CD14-positive monocyte (primary cell): Measurements from ENCODE around the gene CELSR3. TPM values are rescaled to one million over a fixed set of nuclear protein-coding genes. Genes with fewer than 3 reads are reported as not detected.
A peak's percentile ranks its signal among the peaks of the same experiment; 100 is the strongest.

ENCODE experiments used
- DNase-seq, 3 donors: peaks; one replicate each; pipeline ENCODE4 v3.0.0-alpha.2; 2011 to 2022
- H2AFZ ChIP-seq: 2 replicates; pipeline ENCODE4 v1.6.0; 2012; ENCODE audit warnings: mild to moderate bottlenecking, low read depth, low read length, inconsistent platforms; ENCODE audit not compliant: insufficient read depth, poor library complexity, severe bottlenecking
- H3K27ac ChIP-seq, 2 donors: 1 replicate in 1 of 2; 2 replicates in 1 of 2; pipeline ENCODE4 v1.5.1; 2012 to 2013; ENCODE audit warnings: low read length in 2 of 2, control low read depth in 1 of 2, inconsistent platforms in 1 of 2, low read depth in 1 of 2, mild to moderate bottlenecking in 1 of 2
- H3K27me3 ChIP-seq, 2 donors: one replicate each; pipeline versions ENCODE4 v1.6.0 to v1.6.1; 2011 to 2013; ENCODE audit warnings: low read length in 2 of 2; ENCODE audit not compliant: control insufficient read depth in 2 of 2, insufficient read depth in 2 of 2
- H3K36me3 ChIP-seq, 2 donors: replicated peaks in 1 of 2; 1 replicate in 1 of 2; 2 replicates in 1 of 2; pipeline versions ENCODE4 v1.5.1 to v1.6.1; 2012 to 2013; ENCODE audit warnings: low read length in 2 of 2, control low read depth in 1 of 2, inconsistent platforms in 1 of 2, mild to moderate bottlenecking in 1 of 2; ENCODE audit not compliant: insufficient read depth in 2 of 2, control insufficient read depth in 1 of 2
- H3K4me1 ChIP-seq, 2 donors: 1 replicate in 1 of 2; 2 replicates in 1 of 2; pipeline versions ENCODE4 v1.5.1 to v1.6.1; 2012 to 2013; ENCODE audit warnings: low read length in 2 of 2, control low read depth in 1 of 2, inconsistent platforms in 1 of 2, mild to moderate bottlenecking in 1 of 2, moderate library complexity in 1 of 2; ENCODE audit not compliant: insufficient read depth in 2 of 2, control insufficient read depth in 1 of 2
- H3K4me2 ChIP-seq: replicated peaks from 2 replicates; pipeline ENCODE3; 2012; ENCODE audit warnings: low read length, moderate library complexity, mild to moderate bottlenecking; ENCODE audit not compliant: poor library complexity, severe bottlenecking; ENCODE audit errors: extremely low read depth
- H3K4me3 ChIP-seq, 3 experiments: fragments of 200-600 bp in 1 of 3; sonication (generic) in 1 of 3; replicated peaks in 1 of 3; 1 replicate in 2 of 3; 2 replicates in 1 of 3; pipeline ENCODE4 v1.5.1; 2011 to 2013; ENCODE audit warnings: low read length in 3 of 3, mild to moderate bottlenecking in 3 of 3, control low read depth in 2 of 3, low read depth in 2 of 3, inconsistent platforms in 1 of 3, moderate library complexity in 1 of 3
- H3K79me2 ChIP-seq: 2 replicates; pipeline ENCODE4 v1.6.0; 2012; ENCODE audit warnings: mild to moderate bottlenecking, control low read depth, inconsistent platforms, low read length, moderate library complexity; ENCODE audit not compliant: insufficient read depth
- H3K9ac ChIP-seq: 2 replicates; pipeline ENCODE4 v1.6.0; 2017; ENCODE audit warnings: low read length, mild to moderate bottlenecking; ENCODE audit not compliant: insufficient read depth, poor library complexity, severe bottlenecking
- H3K9me3 ChIP-seq, 2 donors: replicated peaks in 1 of 2; 1 replicate in 1 of 2; 2 replicates in 1 of 2; pipeline versions ENCODE4 v1.5.1 to v1.6.1; 2012 to 2013; ENCODE audit warnings: low read length in 2 of 2, control low read depth in 1 of 2; ENCODE audit not compliant: control insufficient read depth in 1 of 2, insufficient read depth in 1 of 2
- H4K20me1 ChIP-seq: 2 replicates; pipeline ENCODE4 v1.6.0; 2012; ENCODE audit warnings: mild to moderate bottlenecking, low read length, control low read depth, moderate library complexity; ENCODE audit not compliant: insufficient read depth
- H3K27ac Mint-ChIP-seq, 7 donors: one replicate each; pipeline ENCODE4 v1.8.0; 2020; ENCODE audit warnings: mild to moderate bottlenecking in 7 of 7, mixed read lengths in 7 of 7, moderate library complexity in 6 of 7, inconsistent platforms in 2 of 7
- H3K27me3 Mint-ChIP-seq, 3 donors: one replicate each; pipeline ENCODE4 v1.8.0; 2021 to 2022; ENCODE audit warnings: low read depth in 3 of 3, mild to moderate bottlenecking in 3 of 3, mixed read lengths in 3 of 3, moderate library complexity in 3 of 3, inconsistent platforms in 1 of 3
- H3K36me3 Mint-ChIP-seq, 2 donors: one replicate each; pipeline ENCODE4 v1.8.0; 2020; ENCODE audit warnings: mixed read lengths in 2 of 2, inconsistent platforms in 1 of 2, mild to moderate bottlenecking in 1 of 2
- H3K4me1 Mint-ChIP-seq: one replicate; pipeline ENCODE4 v1.8.0; 2020; ENCODE audit warnings: mild to moderate bottlenecking, mixed read lengths
- H3K4me3 Mint-ChIP-seq, 2 donors: one replicate each; pipeline ENCODE4 v1.8.0; 2020; ENCODE audit warnings: mild to moderate bottlenecking in 2 of 2, mixed read lengths in 2 of 2, moderate library complexity in 1 of 2
- H3K9me3 Mint-ChIP-seq, 7 donors: one replicate each; pipeline ENCODE4 v1.8.0; 2020 to 2022; ENCODE audit warnings: mixed read lengths in 7 of 7, mild to moderate bottlenecking in 6 of 7, moderate library complexity in 6 of 7, inconsistent platforms in 2 of 7
- CTCF ChIP-seq: fragments of 200-600 bp; IDR thresholded peaks from one replicate; pipeline ENCODE4 v1.8.0; 2022; ENCODE audit warnings: antibody characterized with exemption, mild to moderate bottlenecking
- WGBS: methylation state at CpG from one replicate; pipeline ENCODE4 v1.1.5; 2013; ENCODE audit warnings: missing lambda C conversion rate; ENCODE audit not compliant: insufficient coverage; 5-methylcytosine and 5-hydroxymethylcytosine counted together
- intact Hi-C, 2 donors: fragments of 100-400 bp; cut with micrococcal nuclease; formaldehyde crosslinking; loops; one replicate each; pipeline versions ENCODE4 v1.15.0 to v1.15.1; 2023
- polyA plus RNA-seq, 3 donors: library from polyadenylated mRNA; depleted of rRNA in 1 of 3; unstranded in 2 of 3; stranded (reverse) in 1 of 3; fragments of 300-500 nt in 2 of 3; fragments of >200 nt in 1 of 3; fragmentation: Illumina TruSeq in 2 of 3; gene quantifications; 1 replicate in 2 of 3; 2 replicates in 1 of 3; pipeline ENCODE4 v1.2.3, GENCODE V29; 2012 to 2021

Gene CELSR3
- polyA plus RNA-seq, 3 donors, result 0.95 TPM; not detected in 2

GRCh38 chr3:48708481-48708889, 45.8 kb upstream of the CELSR3 start:
- intact Hi-C loops, result no loop called here
- Histone ChIP-seq H3K27ac (no peak overlapping the region), H4K20me1 (peaks cover 94% of the 10 kb centered on the region), H3K4me1 (no peaks in the 10 kb centered on the region), H3K79me2 (peaks cover 99% of the 10 kb centered on the region), H3K4me3 (no peak overlapping the region), H3K9me3 (no peaks in the 10 kb centered on the region), H3K9ac (no peak overlapping the region), H2AFZ (no peak overlapping the region), H3K36me3 (peaks cover 51 to 68% of the 10 kb centered on the region in 2 donors), H3K27me3 (no peaks in the 10 kb centered on the region), H3K4me2 (no peak overlapping the region)
- WGBS, result 90% methylated on average over 2 of the region's 2 CpGs
- H3K27me3 Mint-ChIP-seq, result peaks cover 0 to 2% (median 0%) of the 10 kb centered on the region in 3 donors
- no peak for TF ChIP-seq CTCF
- H3K27ac Mint-ChIP-seq, result peak overlapping the region in 4 of 7 donors; percentile 0 to 70 (median 45)
- H3K36me3 Mint-ChIP-seq, result peaks cover 28 to 83% of the 10 kb centered on the region in 2 donors
- H3K4me1 Mint-ChIP-seq, result peaks cover 5% of the 10 kb centered on the region
- no peak for DNase-seq
- no peaks in the 10 kb centered on the region for H3K9me3 Mint-ChIP-seq
- H3K4me3 Mint-ChIP-seq, result no peak overlapping the region

GRCh38 chr3:48707157-48707556, 44.5 kb upstream of the CELSR3 start:
- H3K4me2 ChIP-seq, result no peak overlapping the region
- H3K27ac ChIP-seq, result no peak overlapping the region
- peaks cover 95% of the 10 kb centered on the region for H4K20me1 ChIP-seq
- Mint-ChIP-seq H3K9me3 (no peaks in the 10 kb centered on the region), H3K4me3 (no peak overlapping the region), H3K4me1 (peaks cover 5% of the 10 kb centered on the region), H3K36me3 (peaks cover 30 to 74% of the 10 kb centered on the region in 2 donors), H3K27ac (peak overlapping the region in 2 of 7 donors; percentile 37 to 78), H3K27me3 (no peaks in the 10 kb centered on the region)
- H3K9me3 ChIP-seq, result no peaks in the 10 kb centered on the region
- intact Hi-C loops, result no loop called here
- WGBS, result 100% methylated on average over 2 of the region's 5 CpGs
- H3K79me2 ChIP-seq, result peaks cover 99% of the 10 kb centered on the region
- no peak overlapping the region for H3K9ac ChIP-seq
- H3K4me3 ChIP-seq, result no peak overlapping the region
- no peak overlapping the region for H2AFZ ChIP-seq
- no peak for DNase-seq
- no peaks in the 10 kb centered on the region for H3K27me3 ChIP-seq
- peaks cover 45 to 67% of the 10 kb centered on the region in 2 donors for H3K36me3 ChIP-seq
- no peaks in the 10 kb centered on the region for H3K4me1 ChIP-seq
- TF ChIP-seq CTCF, result no peak
